ENCODE measurements around the gene NID1.

DNA sequence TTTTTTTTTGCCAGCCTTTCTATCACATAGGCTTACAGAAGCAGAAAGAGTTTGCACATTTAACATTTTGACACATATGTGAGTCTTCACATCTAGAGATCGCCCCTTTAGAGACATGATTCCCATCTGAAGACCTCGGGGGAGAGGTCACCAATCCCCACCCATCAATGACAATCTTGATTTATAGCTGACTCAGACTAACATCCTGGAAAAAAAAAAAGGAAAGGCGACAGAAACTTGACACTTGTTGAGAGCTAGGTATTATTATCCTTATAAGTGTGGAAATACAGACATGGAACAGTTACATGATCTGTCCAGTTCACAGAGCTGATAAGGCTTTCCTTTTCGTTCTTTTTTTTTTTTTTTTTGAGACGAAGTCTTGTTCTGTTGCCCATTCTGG lies 28.0 kb upstream of the NID1 start:
- TF ChIP-seq POLR2A (IDR thresholded peaks at IDR 0.05) = no peak
- TF ChIP-seq, protein P1, sequence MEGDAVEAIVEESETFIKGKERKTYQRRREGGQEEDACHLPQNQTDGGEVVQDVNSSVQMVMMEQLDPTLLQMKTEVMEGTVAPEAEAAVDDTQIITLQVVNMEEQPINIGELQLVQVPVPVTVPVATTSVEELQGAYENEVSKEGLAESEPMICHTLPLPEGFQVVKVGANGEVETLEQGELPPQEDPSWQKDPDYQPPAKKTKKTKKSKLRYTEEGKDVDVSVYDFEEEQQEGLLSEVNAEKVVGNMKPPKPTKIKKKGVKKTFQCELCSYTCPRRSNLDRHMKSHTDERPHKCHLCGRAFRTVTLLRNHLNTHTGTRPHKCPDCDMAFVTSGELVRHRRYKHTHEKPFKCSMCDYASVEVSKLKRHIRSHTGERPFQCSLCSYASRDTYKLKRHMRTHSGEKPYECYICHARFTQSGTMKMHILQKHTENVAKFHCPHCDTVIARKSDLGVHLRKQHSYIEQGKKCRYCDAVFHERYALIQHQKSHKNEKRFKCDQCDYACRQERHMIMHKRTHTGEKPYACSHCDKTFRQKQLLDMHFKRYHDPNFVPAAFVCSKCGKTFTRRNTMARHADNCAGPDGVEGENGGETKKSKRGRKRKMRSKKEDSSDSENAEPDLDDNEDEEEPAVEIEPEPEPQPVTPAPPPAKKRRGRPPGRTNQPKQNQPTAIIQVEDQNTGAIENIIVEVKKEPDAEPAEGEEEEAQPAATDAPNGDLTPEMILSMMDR (IDR thresholded peaks at IDR 0.05) = no peak
